NCI-H82 (cell line): Measurements from ENCODE around the gene RAB11B.
"Not testable (repeated sequence)": the region's sequence is repeated elsewhere in the genome, so short reads cannot be mapped to it uniquely, and the experiment has no call there.

ENCODE experiments used
- DNase-seq: peaks from one replicate; lab custom pipeline; 2025; lab: John Stamatoyannopoulos, UW

RAB11B gene

DNA sequence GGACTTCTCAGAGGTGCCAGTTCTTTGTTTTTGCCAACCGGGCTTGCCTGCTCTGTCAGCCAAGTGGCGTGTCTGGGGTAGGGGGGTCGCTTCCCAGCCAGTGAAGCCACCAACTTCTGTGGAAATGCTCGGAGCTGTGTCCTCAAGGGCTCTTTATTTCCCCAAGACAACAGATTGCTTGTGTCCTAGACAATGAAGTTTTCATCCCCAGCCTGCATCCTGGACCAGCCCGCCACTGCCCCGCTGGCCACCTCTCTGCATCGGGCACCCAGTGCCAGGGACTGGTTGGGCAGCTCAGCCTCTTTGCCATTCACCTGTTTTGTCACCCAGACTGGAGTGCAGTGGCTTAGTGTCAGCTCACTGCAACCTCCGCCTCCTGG lies 3.7 kb downstream of the RAB11B start:
- DNase-seq = no peak

DNA sequence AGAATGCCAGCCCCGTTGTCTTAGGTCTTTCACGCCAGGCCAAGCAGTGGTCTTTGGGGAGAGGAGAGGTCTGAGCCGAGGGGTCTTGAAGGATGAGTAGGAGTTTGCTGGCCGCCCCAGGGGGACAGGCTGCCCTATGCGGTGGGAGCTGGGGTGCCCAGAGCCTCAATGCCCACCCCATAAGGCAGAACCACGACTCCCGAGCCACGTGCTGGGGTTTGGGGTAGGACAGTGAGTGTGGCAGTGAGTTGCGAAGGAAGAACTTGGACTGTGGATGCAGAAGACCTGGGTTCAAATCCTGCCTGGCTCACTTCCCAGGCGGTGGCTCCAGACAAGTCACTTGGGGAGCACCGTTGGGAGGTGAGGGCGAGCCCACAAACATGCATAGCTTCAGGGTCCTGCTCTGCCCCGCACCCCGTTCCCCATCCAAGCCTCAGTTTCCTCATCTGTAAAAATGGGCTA lies 5.5 kb downstream of the RAB11B start:
- no peak for DNase-seq

DNA sequence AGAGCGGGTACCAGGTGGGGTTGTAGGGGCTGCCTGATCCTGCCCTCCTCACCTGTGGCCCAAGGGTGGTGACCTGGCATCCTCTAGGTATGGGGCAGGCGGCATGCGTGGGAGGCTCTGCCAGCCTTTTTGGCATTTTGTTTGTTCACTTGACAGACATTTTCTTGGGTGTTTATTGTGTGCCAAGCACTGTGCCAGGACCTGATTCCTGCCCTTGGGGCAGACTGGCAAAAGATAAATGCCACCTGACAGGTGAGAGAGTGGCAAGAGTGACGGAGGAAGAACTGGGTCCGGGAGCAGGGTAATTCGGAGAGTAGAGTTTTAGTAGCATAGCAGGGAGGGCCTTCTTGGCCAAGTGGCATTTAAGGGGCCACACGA lies 6.0 kb downstream of the RAB11B start:
- no peak for DNase-seq

DNA sequence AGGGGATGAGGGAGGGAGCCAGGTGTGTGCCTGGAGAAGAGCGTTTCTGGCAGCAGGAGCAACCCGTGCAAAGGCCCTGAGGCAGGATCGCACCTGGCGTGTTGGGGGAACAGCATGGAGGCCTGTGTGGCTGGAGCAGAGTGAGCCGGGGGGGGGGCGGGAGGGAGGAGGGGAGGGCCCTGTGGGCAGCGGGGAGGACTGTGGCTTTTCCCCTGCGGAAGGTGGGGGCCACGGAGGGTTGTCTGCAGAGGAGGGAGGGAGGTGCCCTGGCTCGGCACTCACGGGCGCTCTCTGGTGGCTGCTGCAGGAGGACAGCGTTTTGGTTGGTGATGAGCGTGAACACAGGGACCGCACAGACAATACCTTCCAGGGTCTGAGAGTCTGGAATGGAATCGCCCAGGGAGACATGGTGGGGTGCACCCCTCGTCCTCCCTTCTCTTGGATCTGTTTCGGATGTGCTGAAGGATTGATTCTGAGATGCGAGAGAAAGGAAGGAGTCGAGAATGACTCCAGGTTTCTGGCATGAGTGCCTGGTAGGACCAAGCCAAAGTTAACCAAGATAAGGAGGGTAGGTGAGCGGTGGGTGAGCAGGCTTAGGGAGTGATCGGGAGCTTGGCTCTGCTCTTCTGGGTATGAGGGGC lies 6.5 kb downstream of the RAB11B start:
- peak; percentile 45 for DNase-seq

DNA sequence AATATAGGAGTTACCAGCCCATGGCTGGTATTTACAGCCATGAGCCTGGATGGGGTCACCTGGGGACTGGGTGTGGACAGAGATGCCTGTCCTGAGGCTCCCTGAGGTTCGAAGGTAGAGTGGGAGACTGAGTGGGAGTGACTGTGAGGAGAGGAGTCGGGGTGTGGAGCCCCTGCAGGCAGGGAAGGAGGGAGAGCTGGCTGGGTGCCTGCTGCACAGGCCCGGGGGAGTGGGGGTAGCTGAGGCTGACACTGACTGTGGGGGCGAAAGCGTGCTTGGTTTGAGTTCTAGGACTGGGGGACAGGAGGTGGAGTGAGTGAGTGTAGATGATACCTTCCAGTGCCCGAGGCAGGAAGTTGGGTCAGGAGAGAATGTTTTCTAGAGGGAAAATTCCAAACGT lies 7.1 kb downstream of the RAB11B start:
- DNase-seq = no peak

DNA sequence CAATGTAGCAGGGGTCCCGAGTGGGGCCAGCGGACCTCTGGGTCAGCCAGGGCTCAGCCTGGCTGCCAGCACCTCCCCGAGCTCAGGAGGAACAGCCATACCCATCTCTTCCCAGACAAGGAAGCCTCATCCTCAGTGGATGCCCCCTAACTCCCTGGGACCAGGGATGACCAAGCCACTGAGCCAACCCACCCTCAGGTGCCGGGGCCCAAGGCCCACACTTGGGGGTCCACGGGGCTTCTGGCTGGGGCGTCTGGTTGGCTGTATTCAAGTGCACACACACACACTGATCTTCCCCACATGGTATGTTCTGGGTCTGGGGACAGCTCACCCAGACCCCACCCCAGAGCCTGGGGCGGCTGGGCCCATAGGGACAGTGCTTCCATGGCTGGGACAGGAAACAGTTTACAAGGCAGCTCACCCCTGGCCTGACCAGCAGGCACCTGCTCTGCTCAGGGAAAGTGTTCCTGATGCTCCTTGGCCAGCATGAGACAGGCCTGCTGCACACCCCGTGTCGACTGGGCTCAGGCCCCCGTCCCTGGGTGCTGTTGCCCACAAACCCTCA lies 7.7 kb downstream of the RAB11B start:
- DNase-seq = no peak

DNA sequence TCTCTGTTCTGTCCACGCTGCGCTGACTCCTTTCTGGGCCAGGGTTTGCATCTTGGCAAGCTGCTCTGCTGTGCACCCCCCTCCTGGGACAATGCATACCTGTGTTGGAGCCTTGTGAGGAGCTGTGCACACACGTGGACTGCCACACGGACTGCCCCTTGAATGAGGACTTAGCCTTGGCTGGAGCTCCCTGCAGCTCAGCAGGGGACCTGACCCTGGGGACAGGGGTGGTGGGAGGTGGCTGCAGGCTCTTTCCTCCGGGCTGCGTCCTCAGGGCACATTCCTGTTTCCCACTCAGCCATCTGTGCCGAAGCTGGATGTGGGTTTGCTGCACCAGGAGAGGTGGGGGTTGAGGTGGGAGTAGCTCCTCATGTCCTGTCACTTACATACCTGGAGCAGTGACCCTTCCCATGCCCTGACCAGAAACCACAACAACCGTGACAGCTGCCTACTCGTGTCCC lies 8.2 kb downstream of the RAB11B start:
- no peak for DNase-seq

DNA sequence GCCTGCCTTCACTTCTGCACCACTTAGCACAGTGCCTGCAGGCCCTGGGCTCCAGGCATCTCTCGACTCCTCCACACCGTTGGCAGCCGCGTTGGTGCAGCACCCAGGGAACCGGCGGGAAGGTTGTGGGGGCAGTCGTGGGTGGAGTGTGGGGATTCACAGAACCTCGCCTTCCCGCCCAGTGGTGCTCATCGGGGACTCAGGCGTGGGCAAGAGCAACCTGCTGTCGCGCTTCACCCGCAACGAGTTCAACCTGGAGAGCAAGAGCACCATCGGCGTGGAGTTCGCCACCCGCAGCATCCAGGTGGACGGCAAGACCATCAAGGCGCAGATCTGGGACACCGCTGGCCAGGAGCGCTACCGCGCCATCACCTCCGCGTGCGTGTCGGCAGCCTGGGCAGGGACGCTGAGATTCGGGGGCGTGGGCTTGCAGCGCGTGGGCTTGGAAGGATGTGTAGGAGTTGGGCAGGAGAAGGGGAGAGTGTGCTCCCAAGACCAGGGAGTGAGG lies 9.6 kb downstream of the RAB11B start:
- DNase-seq = no peak

DNA sequence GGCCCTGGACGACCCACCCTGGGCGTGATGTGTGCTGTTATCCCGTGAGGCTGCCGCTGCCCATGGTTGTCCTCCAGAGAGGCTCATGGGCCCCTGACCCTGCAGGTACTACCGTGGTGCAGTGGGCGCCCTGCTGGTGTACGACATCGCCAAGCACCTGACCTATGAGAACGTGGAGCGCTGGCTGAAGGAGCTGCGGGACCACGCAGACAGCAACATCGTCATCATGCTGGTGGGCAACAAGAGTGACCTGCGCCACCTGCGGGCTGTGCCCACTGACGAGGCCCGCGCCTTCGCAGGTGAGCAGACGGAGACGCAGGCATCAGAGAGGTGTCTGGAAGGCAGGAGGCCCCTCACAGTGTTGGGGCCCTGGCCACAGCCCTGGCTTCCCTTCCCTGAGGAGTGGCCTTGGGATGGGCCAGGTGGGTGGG lies 11.8 kb downstream of the RAB11B start:
- DNase-seq = no peak

DNA sequence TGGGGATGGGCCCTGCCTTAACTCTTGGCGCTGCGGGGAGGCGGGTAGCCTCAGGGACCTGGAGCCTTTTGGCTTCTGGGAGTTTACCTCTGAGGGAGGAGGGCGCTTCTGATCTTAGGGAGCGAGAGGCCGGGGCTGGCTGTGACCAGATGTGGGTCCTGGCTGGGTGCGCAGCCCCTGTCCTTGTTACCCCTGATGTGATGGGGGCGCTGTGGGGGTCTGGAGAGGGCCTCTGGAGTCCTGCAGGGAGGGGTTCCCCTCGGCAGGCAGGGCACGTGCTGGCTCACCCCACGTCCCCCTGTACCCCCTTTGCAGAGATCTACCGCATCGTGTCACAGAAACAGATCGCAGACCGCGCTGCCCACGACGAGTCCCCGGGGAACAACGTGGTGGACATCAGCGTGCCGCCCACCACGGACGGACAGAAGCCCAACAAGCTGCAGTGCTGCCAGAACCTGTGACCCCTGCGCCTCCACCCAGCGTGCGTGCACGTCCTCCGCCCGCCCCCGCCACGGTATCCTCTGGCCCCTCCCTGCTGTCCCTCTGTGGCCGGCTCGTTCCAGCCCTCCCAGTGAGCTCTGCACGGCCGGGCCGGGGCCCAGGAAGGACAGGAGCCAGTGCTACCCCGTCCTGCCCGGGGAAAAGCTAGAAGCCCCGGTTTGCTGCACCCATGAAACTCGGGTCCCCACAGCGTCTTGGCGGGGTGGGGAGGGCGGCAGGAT lies 13.1 kb downstream of the RAB11B start:
- no peak for DNase-seq

DNA sequence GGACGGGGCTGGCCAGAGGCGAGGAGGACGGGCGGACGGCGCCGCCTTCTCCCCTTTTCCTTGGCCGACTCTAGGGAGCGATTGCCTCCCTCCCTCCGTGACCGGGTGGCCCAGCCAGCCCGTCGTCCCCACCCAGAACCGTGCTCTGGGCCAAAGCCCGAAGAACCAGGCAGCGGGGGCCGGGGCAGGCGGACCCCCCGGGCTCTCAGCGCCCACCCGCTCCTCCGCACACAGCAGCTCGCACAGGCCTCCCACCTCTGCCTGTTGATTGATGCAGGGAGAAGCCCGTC lies 13.6 kb downstream of the RAB11B start:
- no peak for DNase-seq

DNA sequence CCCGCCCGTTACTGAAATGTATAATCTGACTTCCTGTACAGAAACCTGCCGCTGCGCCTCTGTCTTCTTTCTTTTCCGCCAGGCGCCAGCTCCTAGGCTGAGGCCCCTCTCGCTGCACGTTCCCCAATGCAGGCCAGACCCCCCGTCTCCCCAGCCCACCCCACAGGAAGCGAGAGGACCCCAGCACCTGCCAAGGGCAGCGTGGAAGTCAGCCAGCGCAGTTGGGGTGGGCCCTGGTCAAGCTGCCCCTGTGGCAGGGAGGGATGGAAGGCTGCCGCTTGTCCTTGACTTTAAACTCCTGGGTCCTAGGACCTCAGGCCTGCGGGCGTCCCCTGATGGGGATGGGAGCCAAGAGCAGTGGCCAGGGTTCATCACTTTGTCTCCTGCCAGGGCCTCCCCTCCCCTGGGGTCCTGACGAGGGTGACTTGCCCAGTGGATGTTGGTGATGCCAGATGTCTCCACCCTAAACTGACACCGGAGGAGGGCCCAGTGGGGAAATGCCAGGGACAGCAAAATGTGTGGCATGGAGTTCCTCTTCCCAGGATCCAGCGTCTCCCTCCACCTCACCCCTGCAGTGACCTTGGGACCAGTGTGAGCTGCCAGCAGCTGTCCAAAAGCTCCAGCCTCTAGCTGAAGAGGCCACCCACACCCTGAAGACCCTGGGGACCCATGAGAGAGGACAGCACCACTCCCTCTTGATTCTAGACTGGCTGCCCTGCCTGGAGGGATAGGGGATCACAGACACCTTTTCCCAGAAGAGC lies 14.4 kb downstream of the RAB11B start:
- no peak for DNase-seq

DNA sequence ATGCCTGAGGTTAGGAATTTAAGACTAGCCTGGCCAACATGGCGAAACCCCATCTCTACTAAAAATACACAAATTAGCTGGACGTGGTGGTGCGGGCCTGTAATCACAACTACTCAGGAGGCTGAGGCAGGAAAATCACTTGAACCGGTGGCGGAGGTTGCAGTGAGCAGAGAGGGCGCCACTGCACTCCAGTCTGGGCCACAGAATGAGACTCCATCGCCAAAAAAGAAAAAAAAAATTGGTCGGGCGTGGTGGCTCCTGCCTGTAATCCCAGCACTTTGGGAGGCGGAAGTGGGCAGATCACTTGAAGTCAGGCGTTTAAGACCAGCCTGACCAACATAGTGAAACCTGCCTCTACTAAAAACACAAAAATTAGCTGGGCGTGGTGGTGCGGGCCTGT lies 20.6 kb downstream of the RAB11B start:
- not testable (repeated sequence) for DNase-seq

DNA sequence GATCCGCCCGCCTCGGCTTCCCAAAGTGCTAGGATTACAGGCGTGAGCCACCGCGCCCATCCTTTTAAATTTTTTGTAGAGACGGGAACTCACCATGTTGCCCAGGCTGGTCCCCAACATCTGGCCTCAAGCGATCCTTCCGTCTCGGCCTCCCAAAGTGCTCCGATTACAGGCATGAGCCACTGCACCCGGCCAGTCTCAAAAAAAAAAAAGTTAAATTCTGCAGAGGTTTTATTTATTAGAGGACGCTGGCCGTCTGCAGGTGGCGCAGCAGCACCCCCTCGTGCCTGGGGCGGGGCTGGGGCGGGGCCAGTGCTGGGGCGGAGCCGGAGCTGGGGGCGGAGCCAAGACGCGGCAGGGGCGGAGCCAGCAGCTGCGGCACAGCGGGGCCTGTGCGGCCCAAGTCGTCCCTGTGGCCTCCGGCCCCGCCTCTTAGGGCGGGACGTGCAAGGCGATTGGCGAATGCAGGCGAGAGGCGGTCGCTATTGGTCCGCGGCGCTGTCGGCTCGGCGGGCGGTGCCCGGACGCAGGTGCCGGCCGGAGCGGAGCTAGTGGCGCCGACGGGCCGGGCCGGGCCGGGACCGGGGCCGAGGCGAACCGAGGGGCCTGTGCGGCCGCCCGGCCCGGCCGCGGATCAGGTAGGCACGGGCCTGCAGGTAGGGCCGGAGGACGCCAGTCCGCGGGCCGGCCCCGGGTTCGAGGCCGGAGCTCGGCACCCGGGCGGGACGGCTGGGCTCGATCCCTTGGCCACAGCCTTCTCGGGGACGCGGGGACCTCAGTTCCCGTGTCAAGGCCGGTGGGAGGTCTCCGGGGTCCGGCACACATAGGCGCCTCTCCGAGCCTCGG lies 22.8 kb downstream of the RAB11B start, which contains the start of gene MARCHF2:
Gene MARCHF2 (plus strand): TSS at position 523 of the 846 bp plus-strand sequence. CDS start 8,536 bp downstream, outside the sequence.
- peak; percentile 95 for DNase-seq

DNA sequence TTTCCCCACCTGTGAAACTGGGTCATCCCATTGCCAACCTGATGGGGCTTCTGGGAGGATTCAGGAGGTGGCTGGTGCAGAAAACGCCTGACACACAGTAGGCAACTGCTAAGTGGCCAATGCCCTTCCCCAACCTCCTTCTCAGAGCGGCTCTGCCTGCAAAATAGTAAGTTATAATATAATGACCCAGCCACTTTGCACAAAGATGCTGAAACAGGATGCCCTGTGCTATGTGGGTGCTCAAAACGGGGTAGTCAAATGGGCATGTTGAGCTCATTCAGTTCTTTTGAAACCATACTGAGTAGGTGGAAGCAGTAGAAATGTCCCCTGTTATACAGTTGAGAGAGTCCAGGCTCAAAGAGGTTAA lies 23.5 kb downstream of the RAB11B start:
- no peak for DNase-seq

DNA sequence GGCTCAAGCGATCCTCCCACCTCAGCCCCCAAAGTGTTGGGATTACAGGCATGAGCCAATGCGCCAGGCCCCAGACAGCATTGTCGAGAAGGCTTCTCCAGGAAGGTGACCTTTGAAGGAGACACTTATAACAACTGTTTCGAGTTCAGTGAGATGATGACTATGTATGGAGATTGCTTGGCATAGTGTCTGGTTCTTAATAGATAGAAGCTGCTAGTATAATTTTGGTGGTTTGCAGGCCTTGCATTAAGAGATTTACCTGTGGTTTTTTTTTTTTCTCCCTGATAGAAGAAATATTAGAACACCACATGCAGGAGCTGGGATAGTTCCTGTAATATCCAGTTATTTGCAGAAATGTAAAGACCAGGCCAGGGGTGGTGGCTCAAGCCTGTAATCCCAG lies 26.6 kb downstream of the RAB11B start:
- DNase-seq = no peak

DNA sequence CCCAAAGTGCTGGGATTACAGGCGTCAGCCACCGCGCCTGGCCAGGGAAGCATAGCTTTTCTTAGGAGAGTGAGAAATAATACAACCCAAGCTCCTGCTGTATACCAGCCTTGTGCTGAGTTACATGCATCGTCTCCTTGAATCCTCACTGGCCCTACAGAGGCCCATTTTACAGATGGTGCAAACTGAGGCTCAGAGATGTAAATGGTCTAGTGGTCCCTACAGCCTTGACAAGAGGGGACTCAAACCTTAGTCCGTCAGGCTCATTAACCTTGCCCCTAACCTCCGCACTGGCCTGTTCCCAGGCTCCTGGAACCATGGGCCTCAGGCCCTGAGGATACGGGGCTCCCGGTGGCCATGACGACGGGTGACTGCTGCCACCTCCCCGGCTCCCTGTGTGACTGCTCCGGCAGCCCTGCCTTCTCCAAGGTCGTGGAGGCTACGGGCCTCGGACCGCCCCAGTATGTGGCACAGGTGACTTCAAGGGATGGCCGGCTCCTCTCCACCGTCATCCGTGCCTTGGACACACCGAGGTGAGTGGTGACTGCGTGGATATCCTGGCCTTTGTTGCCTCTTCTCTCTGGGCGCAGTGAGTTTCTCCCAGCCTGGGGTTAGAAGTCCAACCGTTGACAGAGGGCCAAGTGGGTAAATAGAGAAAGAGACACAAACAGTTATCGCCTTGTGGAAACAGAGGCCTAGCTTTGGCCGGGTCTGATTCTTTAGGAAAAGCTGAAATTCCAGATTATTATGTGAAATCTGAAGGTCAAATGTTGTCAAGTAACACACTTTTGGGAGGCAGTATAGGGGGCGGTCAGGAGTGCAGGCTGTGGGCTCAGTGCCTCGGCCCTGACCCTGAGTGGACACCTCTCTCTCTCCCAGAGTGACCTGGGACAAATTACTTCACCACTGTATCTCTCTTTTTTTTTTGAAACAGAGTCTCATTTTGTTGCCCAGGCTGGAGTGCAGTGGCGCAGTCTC lies 31.6 kb downstream of the RAB11B start:
- no peak for DNase-seq

DNA sequence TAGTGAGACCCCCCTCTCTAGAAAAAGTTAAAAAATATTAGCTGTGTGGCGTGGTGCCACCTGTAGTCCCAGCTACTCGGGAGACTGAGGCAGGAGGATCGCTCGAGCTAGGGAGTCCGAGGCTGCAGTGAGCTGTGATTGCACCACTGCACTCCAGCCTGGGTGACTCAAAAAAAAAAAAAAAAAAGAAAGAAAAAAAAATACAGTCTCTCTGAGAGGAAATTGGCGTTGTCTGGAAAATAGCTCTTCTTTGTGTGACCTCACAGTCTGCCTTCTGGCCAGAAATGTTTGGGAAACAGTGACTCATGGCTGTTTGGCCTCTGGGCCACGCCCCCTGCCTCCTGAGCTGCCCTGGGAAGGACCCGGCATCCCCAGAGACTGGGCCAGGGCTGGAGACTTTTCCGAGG lies 33.7 kb downstream of the RAB11B start:
- DNase-seq = no peak

DNA sequence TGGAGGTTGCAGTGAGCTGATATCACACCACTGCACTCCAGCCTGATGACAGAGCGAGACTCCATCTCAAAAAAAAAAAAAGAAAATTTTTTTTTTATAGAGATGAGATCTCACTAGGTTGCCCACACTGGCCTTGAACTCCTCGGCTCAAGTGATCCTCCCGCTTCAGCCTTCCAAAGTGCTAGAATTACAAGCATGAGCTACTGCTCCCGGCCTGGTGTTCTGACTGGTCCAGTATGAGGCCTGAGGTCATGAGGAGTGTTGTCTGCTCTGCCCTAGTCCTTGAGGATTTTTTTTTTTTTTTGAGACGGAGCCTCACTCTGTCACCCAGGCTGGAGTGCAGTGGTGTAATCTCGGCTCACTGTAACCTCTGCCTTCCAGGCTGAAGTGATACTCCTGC lies 35.2 kb downstream of the RAB11B start:
- not testable (repeated sequence) for DNase-seq

DNA sequence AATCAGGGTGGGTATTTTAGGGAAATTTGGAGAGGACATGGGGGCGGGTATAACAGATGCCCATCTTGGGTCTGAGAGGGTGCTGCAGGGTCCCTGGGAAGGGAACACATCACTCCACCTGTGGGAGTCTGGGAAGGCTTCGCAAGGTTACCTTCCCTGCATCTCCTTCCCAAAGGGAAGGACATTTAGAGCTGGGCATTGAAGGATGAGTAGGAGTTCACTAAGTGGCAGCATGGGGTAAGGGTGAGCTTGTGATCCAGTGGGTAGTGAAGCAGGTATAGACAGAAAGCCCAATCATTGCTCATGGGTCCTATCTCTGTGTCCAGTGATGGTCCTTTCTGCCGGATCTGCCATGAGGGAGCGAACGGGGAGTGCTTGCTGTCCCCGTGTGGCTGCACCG lies 36.1 kb downstream of the RAB11B start:
- no peak for DNase-seq
